ENCODE measurements around the gene FAM89B.

Gene FAM89B

DNA sequence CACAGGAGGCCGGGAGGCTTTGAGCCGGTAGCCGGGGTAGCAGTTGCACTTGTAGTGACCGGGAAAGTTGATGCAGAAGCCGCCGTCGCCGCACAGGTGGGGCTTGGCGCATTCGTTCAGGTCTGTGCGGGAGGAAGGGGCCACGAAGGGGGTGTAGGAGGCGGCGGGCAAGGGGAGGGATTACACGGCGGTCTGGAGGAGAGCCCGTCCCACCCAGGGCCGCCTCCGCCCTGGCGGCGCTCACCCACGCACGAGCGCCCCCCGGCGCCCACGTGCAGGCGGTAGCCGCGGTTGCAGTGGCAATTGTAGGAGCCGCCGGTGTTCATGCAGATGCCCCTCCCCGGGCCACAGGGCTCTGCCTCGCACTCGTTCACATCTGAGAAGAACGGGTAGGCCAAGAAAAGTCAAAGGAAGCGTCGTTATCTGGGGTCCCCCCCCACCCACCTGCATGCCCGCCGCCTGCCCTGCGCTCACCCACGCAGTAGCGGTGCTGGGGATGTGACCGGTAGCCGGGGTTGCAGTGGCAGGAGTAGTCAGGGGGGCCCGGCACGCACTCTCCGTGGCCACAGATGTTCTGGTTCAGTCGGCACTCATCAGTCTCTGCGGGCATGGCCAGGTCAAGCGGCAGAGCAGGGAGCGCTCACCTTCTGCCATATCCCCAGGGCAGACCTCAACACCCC is 24.8 kb upstream of the FAM89B start:
- DNase-seq = no peak
- Mint-ChIP-seq H3K36me3 (ENCODE audit: low read depth) (peaks cover 44% of the 10 kb centered on the region), H3K9me3 (no peaks in the 10 kb centered on the region), H3K27ac (peak overlapping the region; percentile 17), H3K27me3 (no peaks in the 10 kb centered on the region), H3K4me1 (ENCODE audit: low read depth) (peaks cover 62% of the 10 kb centered on the region), H3K4me3 (peak overlapping the region; percentile 68)

- Mint-ChIP-seq H3K27ac (no peak overlapping the region), H3K36me3 (ENCODE audit: low read depth) (peaks cover 40% of the 10 kb centered on the region), H3K27me3 (no peaks in the 10 kb centered on the region), H3K4me3 (no peak overlapping the region), H3K4me1 (ENCODE audit: low read depth) (peaks cover 69% of the 10 kb centered on the region), H3K9me3 (no peaks in the 10 kb centered on the region)
- DNase-seq = no peak
Observed at GRCh38 chr11:65548395-65548794, 23.9 kb upstream of the FAM89B start.

- Mint-ChIP-seq H3K9me3 (no peaks in the 10 kb centered on the region), H3K36me3 (ENCODE audit: low read depth) (peaks cover 36% of the 10 kb centered on the region), H3K4me3 (no peak overlapping the region), H3K27me3 (no peaks in the 10 kb centered on the region), H3K4me1 (ENCODE audit: low read depth) (peaks cover 70% of the 10 kb centered on the region), H3K27ac (no peak overlapping the region)
- DNase-seq = no peak
Observed at GRCh38 chr11:65549096-65549495, 23.2 kb upstream of the FAM89B start.

DNA sequence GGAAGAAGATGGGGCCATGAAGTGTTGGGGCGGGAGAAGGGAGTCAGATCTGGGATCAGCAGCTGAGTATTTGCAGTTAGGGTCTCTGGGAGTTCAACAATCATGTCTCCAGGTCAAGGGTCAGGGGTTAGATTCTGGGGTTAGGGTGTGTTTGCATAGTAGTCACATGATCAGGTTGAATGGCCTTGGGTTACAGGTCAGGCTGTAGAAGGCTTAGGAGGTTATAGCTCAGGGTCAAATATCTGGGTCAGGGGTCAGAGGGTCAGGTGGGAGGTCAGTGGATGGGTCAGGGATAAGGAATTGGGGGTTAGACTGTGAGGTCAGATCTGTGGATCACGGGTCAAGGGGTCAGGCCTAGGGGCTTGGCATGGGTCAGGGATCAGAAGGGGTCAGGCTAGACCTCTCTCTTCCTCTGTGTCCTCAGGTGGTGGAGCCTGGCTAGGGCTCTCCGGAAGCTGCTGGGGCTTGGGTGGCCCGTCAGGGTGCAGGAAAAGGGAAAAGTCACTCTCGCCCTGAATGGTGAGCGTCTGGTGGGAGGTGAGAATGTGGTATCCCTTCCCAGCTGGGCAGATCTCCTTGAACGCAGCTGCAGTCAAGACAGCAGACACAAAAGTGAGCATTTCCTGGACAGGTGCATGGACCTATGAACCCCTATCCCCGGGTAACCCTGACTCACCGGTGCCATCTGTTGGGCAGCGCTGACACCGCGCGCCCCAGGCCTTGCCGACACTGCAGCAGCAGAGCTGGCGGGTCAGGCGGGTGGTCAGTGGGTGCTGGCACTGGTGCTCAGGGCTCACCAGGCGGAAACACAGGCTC is 20.6 kb upstream of the FAM89B start:
- DNase-seq = peak; percentile 77
- Mint-ChIP-seq H3K4me1 (ENCODE audit: low read depth) (peaks cover 73% of the 10 kb centered on the region), H3K27me3 (no peaks in the 10 kb centered on the region), H3K27ac (peak overlapping the region; percentile 54), H3K9me3 (no peaks in the 10 kb centered on the region), H3K4me3 (no peak overlapping the region), H3K36me3 (ENCODE audit: low read depth) (peaks cover 26% of the 10 kb centered on the region)

- Mint-ChIP-seq H3K4me3 (no peak overlapping the region), H3K9me3 (no peaks in the 10 kb centered on the region), H3K27me3 (no peaks in the 10 kb centered on the region), H3K4me1 (ENCODE audit: low read depth) (peaks cover 73% of the 10 kb centered on the region), H3K27ac (peak overlapping the region; percentile 54), H3K36me3 (ENCODE audit: low read depth) (peaks cover 26% of the 10 kb centered on the region)
- no peak for DNase-seq
Observed at GRCh38 chr11:65552388-65552951, 19.9 kb upstream of the FAM89B start.

DNA sequence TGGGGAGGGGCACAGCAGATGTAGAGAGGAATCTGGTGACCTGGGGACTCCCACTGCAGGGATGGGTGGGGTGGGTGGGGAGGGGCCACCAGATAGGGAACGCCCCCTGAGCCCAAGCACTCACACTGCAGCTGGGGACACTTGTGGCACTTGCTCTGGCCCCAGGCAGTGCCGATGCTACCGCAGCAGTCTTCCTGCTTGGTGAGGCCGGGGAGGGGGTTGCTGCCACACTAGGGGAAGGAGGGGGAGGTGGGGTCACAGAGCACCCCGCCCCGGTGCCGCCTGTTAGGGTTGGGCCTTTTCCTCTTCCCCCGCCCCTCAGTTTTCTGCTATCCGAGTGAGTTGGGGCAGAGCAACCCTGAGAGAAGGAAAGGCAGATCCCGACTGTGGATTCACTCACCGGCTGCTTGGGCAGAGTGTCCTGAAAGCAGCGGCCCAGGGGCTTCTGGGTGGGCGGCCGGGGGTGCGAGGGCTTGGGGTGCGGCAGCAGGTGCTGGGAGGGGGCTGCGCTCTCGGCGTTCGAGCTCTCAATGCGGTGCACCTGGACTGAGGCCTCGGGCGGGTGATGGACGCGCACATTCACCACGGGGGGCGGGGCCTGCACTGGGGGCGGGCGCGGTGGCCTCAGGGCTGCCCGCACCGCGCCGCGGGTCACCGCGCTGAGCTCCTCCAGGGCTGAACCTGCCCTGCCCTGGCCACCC is 18.9 kb upstream of the FAM89B start:
- H3K27ac Mint-ChIP-seq = no peak overlapping the region
- H3K4me3 Mint-ChIP-seq = peak overlapping the region; percentile 49
- peaks cover 65% of the 10 kb centered on the region for H3K4me1 Mint-ChIP-seq (ENCODE audit: low read depth)
- H3K36me3 Mint-ChIP-seq (ENCODE audit: low read depth) = peaks cover 22% of the 10 kb centered on the region
- no peaks in the 10 kb centered on the region for H3K9me3 Mint-ChIP-seq
- no peaks in the 10 kb centered on the region for H3K27me3 Mint-ChIP-seq
- peak; percentile 78 for DNase-seq

- H3K4me3 Mint-ChIP-seq = peak overlapping the region; percentile 57
- peaks cover 61% of the 10 kb centered on the region for H3K4me1 Mint-ChIP-seq (ENCODE audit: low read depth)
Observed at GRCh38 chr11:65554057-65554818, 18.1 kb upstream of the FAM89B start.

GRCh38 chr11:65554842-65555430 is 17.4 kb upstream of the FAM89B start:
- Mint-ChIP-seq H3K27me3 (no peaks in the 10 kb centered on the region), H3K4me1 (ENCODE audit: low read depth) (peaks cover 68% of the 10 kb centered on the region), H3K27ac (peak overlapping the region; percentile 87), H3K4me3 (peak overlapping the region; percentile 57), H3K36me3 (ENCODE audit: low read depth) (peaks cover 15% of the 10 kb centered on the region), H3K9me3 (no peaks in the 10 kb centered on the region)
- DNase-seq = no peak

More at GRCh38 chr11:65554057-65554818, 18.1 kb upstream of the FAM89B start:
- no peak for DNase-seq
- Mint-ChIP-seq H3K27me3 (no peaks in the 10 kb centered on the region), H3K9me3 (no peaks in the 10 kb centered on the region), H3K36me3 (ENCODE audit: low read depth) (peaks cover 19% of the 10 kb centered on the region), H3K27ac (peak overlapping the region; percentile 87)

DNA sequence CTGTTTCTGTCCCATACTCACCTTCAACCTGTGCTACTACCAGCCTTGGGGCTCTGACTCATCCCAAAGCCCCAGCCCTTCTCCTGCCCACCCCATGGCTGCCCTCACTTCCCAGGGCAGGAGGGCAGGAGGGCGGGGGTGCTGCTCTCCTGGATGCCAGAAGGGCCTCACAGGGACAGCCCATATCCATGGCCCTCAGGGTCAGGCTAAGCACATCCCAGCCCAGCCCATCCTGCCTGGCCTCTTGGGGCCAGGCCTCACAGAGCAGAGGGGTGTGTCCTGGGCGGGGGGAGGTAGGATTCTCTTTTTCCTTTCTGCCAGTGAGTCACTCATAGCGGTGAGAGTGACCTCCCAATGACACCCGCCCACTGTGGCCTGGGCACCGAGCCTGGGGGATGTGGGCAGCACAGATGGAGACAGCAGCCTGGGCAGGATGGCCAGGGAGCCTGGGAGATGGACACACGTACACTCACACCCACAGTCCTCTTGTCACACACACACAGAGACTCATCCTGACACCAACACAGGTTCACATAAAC is 16.6 kb upstream of the FAM89B start:
- Mint-ChIP-seq H3K36me3 (ENCODE audit: low read depth) (peaks cover 13% of the 10 kb centered on the region), H3K9me3 (no peaks in the 10 kb centered on the region), H3K27ac (peak overlapping the region; percentile 88), H3K4me1 (ENCODE audit: low read depth) (peaks cover 76% of the 10 kb centered on the region), H3K4me3 (peak overlapping the region; percentile 84), H3K27me3 (no peaks in the 10 kb centered on the region)
- DNase-seq = peak; percentile 55

- no peak for DNase-seq
- Mint-ChIP-seq H3K9me3 (no peaks in the 10 kb centered on the region), H3K27ac (peak overlapping the region; percentile 92), H3K27me3 (no peaks in the 10 kb centered on the region), H3K4me1 (ENCODE audit: low read depth) (peaks cover 76% of the 10 kb centered on the region), H3K36me3 (ENCODE audit: low read depth) (peaks cover 4% of the 10 kb centered on the region), H3K4me3 (peak overlapping the region; percentile 84)
Observed at GRCh38 chr11:65556470-65557279, 15.7 kb upstream of the FAM89B start.

- DNase-seq = peak; percentile 64
- H3K27me3 Mint-ChIP-seq = no peaks in the 10 kb centered on the region
- peak overlapping the region; percentile 92 for H3K27ac Mint-ChIP-seq
- no peaks in the 10 kb centered on the region for H3K9me3 Mint-ChIP-seq
- no peaks in the 10 kb centered on the region for H3K36me3 Mint-ChIP-seq (ENCODE audit: low read depth)
- peaks cover 73% of the 10 kb centered on the region for H3K4me1 Mint-ChIP-seq (ENCODE audit: low read depth)
- peak overlapping the region; percentile 84 for H3K4me3 Mint-ChIP-seq
Observed at GRCh38 chr11:65557280-65558001, 14.9 kb upstream of the FAM89B start.

Measured in activated T-cell treated with anti-CD3 and anti-CD28 coated beads, Interleukin-2, amount 50 U/mL, for 24 hours (primary cell).